ENCODE measurements around the gene ZNF138.
A peak's percentile ranks its signal among the peaks of the same experiment; 100 is the strongest.

Gene ZNF138

GRCh38 chr7:64881461-64882287 is 87.4 kb downstream of the ZNF138 start:
- WGBS (ENCODE audit: insufficient coverage, insufficient read length): no CpG with 5 or more reads among the region's 26 CpGs
- Histone ChIP-seq H3K9me3 (ENCODE audit: control insufficient read depth, insufficient read depth, low read length) (no peaks in the 10 kb centered on the region), H3K27ac (ENCODE audit: low read length) (no peak overlapping the region), H3K36me3 (ENCODE audit: control insufficient read depth, insufficient read depth, low read length) (no peaks in the 10 kb centered on the region), H3K27me3 (ENCODE audit: control insufficient read depth, insufficient read depth, low read length) (peaks cover 4% of the 10 kb centered on the region; the same call in 1 of the 2 replicates), H3K4me3 (ENCODE audit: low read length) (no peak overlapping the region), H3K4me1 (ENCODE audit: control insufficient read depth, insufficient read depth, low read length) (no peaks in the 10 kb centered on the region; the same call in 1 of the 2 replicates)
- no peak for DNase-seq (ENCODE audit: low read depth, low spot score)

GRCh38 chr7:64882341-64883112 is 88.3 kb downstream of the ZNF138 start:
- no peaks in the 10 kb centered on the region for H3K36me3 ChIP-seq (ENCODE audit: control insufficient read depth, insufficient read depth, low read length)
- H3K4me3 ChIP-seq (ENCODE audit: low read length): peak overlapping the region; percentile 3; the same call in 1 of the 2 replicates
- peaks cover 2% of the 10 kb centered on the region; the same call in 1 of the 2 replicates for H3K27me3 ChIP-seq (ENCODE audit: control insufficient read depth, insufficient read depth, low read length)
- no peak for DNase-seq (ENCODE audit: low read depth, low spot score)
- no peak overlapping the region for H3K27ac ChIP-seq (ENCODE audit: low read length)
- H3K9me3 ChIP-seq (ENCODE audit: control insufficient read depth, insufficient read depth, low read length): no peaks in the 10 kb centered on the region
- H3K4me1 ChIP-seq (ENCODE audit: control insufficient read depth, insufficient read depth, low read length): no peaks in the 10 kb centered on the region; the same call in 1 of the 2 replicates
- WGBS (ENCODE audit: insufficient coverage, insufficient read length): no CpG with 5 or more reads among the region's 55 CpGs

All from iPS DF 6.9 (cell line).